HepG2 (cell line): ENCODE measurements around the gene RUNX2.

Experiments
- CHD2 ChIP-seq: IDR thresholded peaks from 2 replicates; pipeline ENCODE4 v1.6.1; 2011; ENCODE audit warnings: low read depth, low read length, improper control_type of control experiment
- E2F1 ChIP-seq: sonication (generic); formaldehyde crosslinking; IDR thresholded peaks from 2 replicates; pipeline ENCODE4 v1.5.0; 2020; ENCODE audit warnings: missing genetic modification reagents
- PPARG ChIP-seq: conservative IDR thresholded peaks from 2 replicates; pipeline ENCODE4 v1.6.1; 2016; ENCODE audit warnings: missing biosample characterization, missing genetic modification reagents
- RBM22 ChIP-seq: fragments of 200-400 bp; formaldehyde crosslinking; optimal IDR thresholded peaks from 2 replicates; pipeline ENCODE3; 2017; ENCODE audit warnings: mild to moderate bottlenecking, low read length, moderate library complexity
- TMF1 ChIP-seq: sonication (generic); formaldehyde crosslinking; IDR thresholded peaks from 2 replicates; pipeline ENCODE4 v1.8.1; 2022; ENCODE audit warnings: low read depth, missing genetic modification reagents
- ZNF121 ChIP-seq: sonication (generic); formaldehyde crosslinking; IDR thresholded peaks from 2 replicates; pipeline ENCODE4 v1.5.0; 2020; ENCODE audit warnings: mild to moderate bottlenecking, missing genetic modification reagents
- ZNF746 ChIP-seq: sonication (generic); formaldehyde crosslinking; IDR thresholded peaks from 2 replicates; pipeline ENCODE4 v1.8.0; 2022; ENCODE audit warnings: mild to moderate bottlenecking, missing genetic modification reagents
- TF ChIP-seq, protein P1 (sequence below): sonication (generic); formaldehyde crosslinking; IDR thresholded peaks from 2 replicates; pipeline ENCODE4 v1.4.0; 2020; ENCODE audit warnings: missing genetic modification reagents

DNA sequence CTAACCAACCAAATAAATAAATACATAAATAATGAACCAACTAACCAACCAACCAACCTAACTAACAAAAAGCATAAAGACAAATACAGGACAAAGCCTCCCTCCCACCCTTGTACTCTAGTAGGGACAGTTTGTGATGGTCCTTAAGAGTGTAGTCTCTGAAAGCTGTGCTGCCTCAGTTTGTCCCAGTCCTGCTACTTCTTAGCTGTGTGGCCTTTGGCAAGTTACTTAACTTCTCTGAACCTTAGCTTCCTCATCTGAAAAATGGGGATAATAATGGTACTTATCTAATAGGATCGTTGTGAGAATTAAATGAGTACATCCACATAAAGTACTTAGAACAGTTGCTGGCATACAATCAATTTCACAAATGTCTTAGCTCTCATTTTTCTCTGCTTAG lies 282.2 kb downstream of the RUNX2 start:
- TF ChIP-seq ZNF121 (CRISPR knock-in tag) = no peak
- no peak for TF ChIP-seq CHD2
- TF ChIP-seq, protein P1, sequence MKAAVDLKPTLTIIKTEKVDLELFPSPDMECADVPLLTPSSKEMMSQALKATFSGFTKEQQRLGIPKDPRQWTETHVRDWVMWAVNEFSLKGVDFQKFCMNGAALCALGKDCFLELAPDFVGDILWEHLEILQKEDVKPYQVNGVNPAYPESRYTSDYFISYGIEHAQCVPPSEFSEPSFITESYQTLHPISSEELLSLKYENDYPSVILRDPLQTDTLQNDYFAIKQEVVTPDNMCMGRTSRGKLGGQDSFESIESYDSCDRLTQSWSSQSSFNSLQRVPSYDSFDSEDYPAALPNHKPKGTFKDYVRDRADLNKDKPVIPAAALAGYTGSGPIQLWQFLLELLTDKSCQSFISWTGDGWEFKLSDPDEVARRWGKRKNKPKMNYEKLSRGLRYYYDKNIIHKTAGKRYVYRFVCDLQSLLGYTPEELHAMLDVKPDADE (CRISPR knock-in tag) = no peak
- TF ChIP-seq TMF1 (CRISPR knock-in tag) = no peak
- no peak for TF ChIP-seq PPARG
- TF ChIP-seq RBM22 = no peak
- TF ChIP-seq ZNF746 = no peak
- TF ChIP-seq E2F1 (CRISPR knock-in tag) = no peak
